Measurements from ENCODE around the gene GPR146. TPM values are rescaled to one million over a fixed set of nuclear protein-coding genes. Genes with fewer than 3 reads are reported as not detected.
A peak's percentile ranks its signal among the peaks of the same experiment; 100 is the strongest.

GPR146 gene
- total and polyA plus RNA-seq, 2 of the 13 experiments (the other 11 are each of a cell fraction or from before 2014, with no cell fraction given) = 2.0 to 15.9 TPM

GRCh38 chr7:1080252-1080920 is 36.0 kb downstream of the GPR146 start (continued):
- TF ChIP-seq ZNF629 (CRISPR knock-in tag; conservative IDR thresholded peaks at IDR 0.05) = no peak
- no peak for TF ChIP-seq MEIS2 (CRISPR knock-in tag; IDR thresholded peaks at IDR 0.05)
- no peak for TF ChIP-seq ZNF564 (CRISPR knock-in tag; IDR thresholded peaks at IDR 0.05)
- TF ChIP-seq ZFAT (CRISPR knock-in tag; conservative IDR thresholded peaks at IDR 0.05) = no peak
- TF ChIP-seq NFKBIZ (CRISPR knock-in tag; IDR thresholded peaks at IDR 0.05) = no peak
- TF ChIP-seq PHF5A (CRISPR knock-in tag; IDR thresholded peaks at IDR 0.05; ENCODE audit: low read depth, unreplicated experiment) = no peak
- no peak for TF ChIP-seq ZNF598 (CRISPR knock-in tag; IDR thresholded peaks at IDR 0.05; ENCODE audit: borderline replicate concordance)
- no peak for TF ChIP-seq MNT (IDR thresholded peaks at IDR 0.05)
- TF ChIP-seq ZBTB38 (CRISPR knock-in tag; IDR thresholded peaks at IDR 0.05) = peak; percentile 93
- no peak for TF ChIP-seq ZNF660 (CRISPR knock-in tag; IDR thresholded peaks at IDR 0.05; ENCODE audit: borderline replicate concordance, low read depth)
- no peak for TF ChIP-seq MXI1 (IDR thresholded peaks at IDR 0.05; ENCODE audit: borderline replicate concordance, low read depth, low read length)
- TF ChIP-seq, protein P1, sequence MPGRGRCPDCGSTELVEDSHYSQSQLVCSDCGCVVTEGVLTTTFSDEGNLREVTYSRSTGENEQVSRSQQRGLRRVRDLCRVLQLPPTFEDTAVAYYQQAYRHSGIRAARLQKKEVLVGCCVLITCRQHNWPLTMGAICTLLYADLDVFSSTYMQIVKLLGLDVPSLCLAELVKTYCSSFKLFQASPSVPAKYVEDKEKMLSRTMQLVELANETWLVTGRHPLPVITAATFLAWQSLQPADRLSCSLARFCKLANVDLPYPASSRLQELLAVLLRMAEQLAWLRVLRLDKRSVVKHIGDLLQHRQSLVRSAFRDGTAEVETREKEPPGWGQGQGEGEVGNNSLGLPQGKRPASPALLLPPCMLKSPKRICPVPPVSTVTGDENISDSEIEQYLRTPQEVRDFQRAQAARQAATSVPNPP (CRISPR knock-in tag; IDR thresholded peaks at IDR 0.05) = no peak
- no peak for TF ChIP-seq GABPA (IDR thresholded peaks at IDR 0.05; ENCODE audit: low read depth, low read length)
- no peak for TF ChIP-seq GABPA (CRISPR knock-in tag; IDR thresholded peaks at IDR 0.05; ENCODE audit: low read depth)
- TF ChIP-seq ATF7 (IDR thresholded peaks at IDR 0.05) = peak; percentile 30
- no peak for TF ChIP-seq ATF7 (CRISPR knock-in tag; IDR thresholded peaks at IDR 0.05)
- TF ChIP-seq ZNF264 (CRISPR knock-in tag; IDR thresholded peaks at IDR 0.05) = no peak

Data from HepG2 (cell line).